ENCODE measurements around the gene ADPRS.

GRCh38 chr1:36135796-36136195 lies 47.1 kb downstream of the ADPRS start:
- TF ChIP-seq CTCF (IDR thresholded peaks at IDR 0.05; ENCODE audit: borderline replicate concordance, extremely low read depth, low read length, poor library complexity, severe bottlenecking): no peak
- TF ChIP-seq EZH2 (IDR thresholded peaks at IDR 0.05; ENCODE audit: borderline replicate concordance, low read depth, low read length, severe bottlenecking): no peak

Data from DND-41 (cell line).